Ovary (tissue), 3 donors: ENCODE results near the gene MYO6.

Experiments used
- CTCF ChIP-seq, 3 donors: fragments of 450-650 bp in 2 of 3; fragments of 200-600 bp in 1 of 3; IDR thresholded peaks; one replicate each; pipeline versions ENCODE4 v1.5.1 to v1.8.0; 2016 to 2022; ENCODE audit warnings: antibody characterized with exemption in 3 of 3, mild to moderate bottlenecking in 1 of 3
- EP300 ChIP-seq: sonication (generic); formaldehyde crosslinking; IDR thresholded peaks from one replicate; pipeline ENCODE4 v1.6.1; 2017; ENCODE audit warnings: antibody characterized with exemption
- POLR2A ChIP-seq: fragments of 450-650 bp; IDR thresholded peaks from one replicate; pipeline ENCODE4 v1.6.1; 2017; ENCODE audit warnings: antibody characterized with exemption, mild to moderate bottlenecking, moderate library complexity
- donor health status: DM: no; HTN: no; CAD: no.

GRCh38 chr6:75870389-75870788 is 121.3 kb downstream of the MYO6 start:
- no peak for TF ChIP-seq CTCF (IDR thresholded peaks at IDR 0.05)
- TF ChIP-seq POLR2A = no peak
- TF ChIP-seq EP300 = no peak
